Amniotic stem cell (primary cell): Measurements from ENCODE around the gene PPIF.

ENCODE experiments used
- DNase-seq: peaks from one replicate; lab custom pipeline; 2025; lab: John Stamatoyannopoulos, UW

The PPIF gene

GRCh38 chr10:79313911-79314439 lies 33.3 kb upstream of the PPIF start:
- DNase-seq: no peak

- DNase-seq: no peak
Observed at GRCh38 chr10:79314761-79315601, 32.3 kb upstream of the PPIF start.

GRCh38 chr10:79315602-79315920 lies 31.7 kb upstream of the PPIF start:
- DNase-seq: no peak

- DNase-seq: no peak
Observed at GRCh38 chr10:79316671-79317431, 30.4 kb upstream of the PPIF start.

GRCh38 chr10:79318369-79318768 lies 28.9 kb upstream of the PPIF start:
- DNase-seq: no peak

- no peak for DNase-seq
Observed at GRCh38 chr10:79319115-79319771, 28.0 kb upstream of the PPIF start.

GRCh38 chr10:79320316-79320715 lies 27.0 kb upstream of the PPIF start:
- no peak for DNase-seq

- DNase-seq: peak; percentile 89
Observed at GRCh38 chr10:79320820-79321493, 26.3 kb upstream of the PPIF start.

- DNase-seq: no peak
Observed at GRCh38 chr10:79321494-79321882, 25.8 kb upstream of the PPIF start.

- DNase-seq: no peak
Observed at GRCh38 chr10:79321951-79322350, 25.3 kb upstream of the PPIF start.

GRCh38 chr10:79322616-79323543 lies 24.4 kb upstream of the PPIF start:
- peak; percentile 29 for DNase-seq

GRCh38 chr10:79323602-79324001 lies 23.7 kb upstream of the PPIF start:
- no peak for DNase-seq

GRCh38 chr10:79324032-79324695 lies 23.1 kb upstream of the PPIF start:
- DNase-seq: no peak

- DNase-seq: no peak
Observed at GRCh38 chr10:79326361-79327089, 20.7 kb upstream of the PPIF start.

- no peak for DNase-seq
Observed at GRCh38 chr10:79327090-79327457, 20.2 kb upstream of the PPIF start.

GRCh38 chr10:79328147-79328701 lies 19.0 kb upstream of the PPIF start:
- no peak for DNase-seq

- DNase-seq: no peak
Observed at GRCh38 chr10:79328737-79329504, 18.3 kb upstream of the PPIF start.

GRCh38 chr10:79329529-79329928 lies 17.7 kb upstream of the PPIF start:
- no peak for DNase-seq

GRCh38 chr10:79331226-79331625 lies 16.0 kb upstream of the PPIF start:
- no peak for DNase-seq
